Right ventricle myocardium inferior (tissue), 1 donor: ENCODE measurements around the gene RIPPLY1. TPM values are rescaled to one million over a fixed set of nuclear protein-coding genes. Genes with fewer than 3 reads are reported as not detected.

Experiments used
- ATAC-seq: fragments of 200-7000 bp; cut with Tn5 transposase; one replicate; pipeline ENCODE4 v1.9.1; 2020; ENCODE audit warnings: mild to moderate bottlenecking, moderate library complexity
- DNase-seq: peaks from one replicate; pipeline ENCODE4 v3.0.0; 2021; ENCODE audit errors: missing footprints
- intact Hi-C: fragments of 100-400 bp; cut with DNase I; formaldehyde crosslinking; loops from one replicate; pipeline ENCODE4 v1.11.0; 2022
- long read RNA-seq: library from polyadenylated mRNA; unstranded; transcript quantifications from one replicate; pipeline ENCODE4 v2.0.0, GENCODE V29; 2021
- total RNA-seq: library from RNA; stranded (reverse); fragmentation: NEBNext Ultra II Directional; extraction: Animal tissue kit (Norgen Biotek cat#: 25700); gene quantifications from one replicate; pipeline ENCODE4 v1.2.1, GENCODE V29; 2021
- donor health status: DM: no; HTN: yes; CAD: no; lungs with severe emphysema.

Gene RIPPLY1, protein sequence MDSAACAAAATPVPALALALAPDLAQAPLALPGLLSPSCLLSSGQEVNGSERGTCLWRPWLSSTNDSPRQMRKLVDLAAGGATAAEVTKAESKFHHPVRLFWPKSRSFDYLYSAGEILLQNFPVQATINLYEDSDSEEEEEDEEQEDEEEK
- not detected for total RNA-seq
- long read RNA-seq = 0 reads

- intact Hi-C loops = no loop called here
- no peak for DNase-seq
- no peak for ATAC-seq
Observed at GRCh38 chrX:106903291-106903824, at the start of gene RIPPLY1. Gene RIPPLY1, minus strand, starts transcription at chrX:106903341. Its CDS starts 54 bp downstream, at chrX:106903287.

DNA sequence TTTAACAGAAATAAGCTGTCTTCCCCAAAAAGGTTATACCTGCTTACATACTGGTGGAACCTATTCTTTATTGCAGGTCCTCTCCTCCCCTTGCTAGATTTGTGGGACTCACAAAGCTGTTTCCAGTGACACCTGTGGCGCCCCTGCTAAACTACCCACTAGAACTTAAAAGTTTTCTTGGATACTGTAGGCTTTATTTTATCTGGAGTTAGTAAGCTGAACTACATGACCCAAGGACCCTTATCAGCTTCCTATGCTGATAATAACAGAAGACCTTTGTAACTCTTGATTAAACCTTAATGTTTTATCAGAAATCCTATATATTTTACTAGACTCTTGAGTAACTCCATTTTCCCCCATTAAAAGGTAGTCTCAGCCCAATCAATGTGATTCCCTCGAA lies 49.4 kb upstream of the RIPPLY1 start:
- intact Hi-C loops = loop anchor here (5.0 kb wide), 1 partner anchor 60 kb away; no protein-coding TSS in a partner anchor
- no peak for DNase-seq
- ATAC-seq = no peak

- DNase-seq (no peak), ATAC-seq (no peak)
- intact Hi-C loops = loop anchor here (5.0 kb wide), 1 partner anchor 60 kb away; no protein-coding TSS in a partner anchor
Observed at GRCh38 chrX:106952089-106952488, 48.9 kb upstream of the RIPPLY1 start.

DNA sequence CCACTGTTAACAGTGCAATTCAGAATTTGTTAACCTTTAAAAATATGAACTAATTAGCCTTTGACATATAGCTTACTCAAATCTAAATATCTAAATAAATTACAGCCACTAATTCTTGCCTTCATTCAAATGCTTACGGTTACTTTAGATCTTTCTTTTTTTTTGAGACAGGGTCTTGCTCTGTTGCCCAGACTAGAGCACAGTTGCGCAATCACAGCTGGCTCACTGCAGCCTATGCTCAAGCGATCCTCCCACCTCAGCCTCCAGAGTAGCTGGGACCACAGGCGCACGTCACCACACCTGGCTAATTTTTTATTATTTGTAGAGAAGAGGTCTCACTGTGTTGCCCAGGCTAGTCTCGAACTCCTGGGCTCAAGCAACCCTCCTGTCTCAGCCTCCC lies 48.1 kb upstream of the RIPPLY1 start:
- ATAC-seq (no peak), DNase-seq (no peak)
- intact Hi-C loops = loop anchor here (5.0 kb wide), 1 partner anchor 59 kb away; no protein-coding TSS in a partner anchor

GRCh38 chrX:106950381-106950780 lies 47.2 kb upstream of the RIPPLY1 start:
- DNase-seq = no peak
- intact Hi-C loops = loop anchor here (5.0 kb wide), 1 partner anchor 58 kb away; no protein-coding TSS in a partner anchor

GRCh38 chrX:106949366-106949765 lies 46.2 kb upstream of the RIPPLY1 start:
- DNase-seq = no peak
- intact Hi-C loops = no loop called here
- ATAC-seq = no peak

More at GRCh38 chrX:106950381-106950780, 47.2 kb upstream of the RIPPLY1 start:
- no peak for ATAC-seq

DNA sequence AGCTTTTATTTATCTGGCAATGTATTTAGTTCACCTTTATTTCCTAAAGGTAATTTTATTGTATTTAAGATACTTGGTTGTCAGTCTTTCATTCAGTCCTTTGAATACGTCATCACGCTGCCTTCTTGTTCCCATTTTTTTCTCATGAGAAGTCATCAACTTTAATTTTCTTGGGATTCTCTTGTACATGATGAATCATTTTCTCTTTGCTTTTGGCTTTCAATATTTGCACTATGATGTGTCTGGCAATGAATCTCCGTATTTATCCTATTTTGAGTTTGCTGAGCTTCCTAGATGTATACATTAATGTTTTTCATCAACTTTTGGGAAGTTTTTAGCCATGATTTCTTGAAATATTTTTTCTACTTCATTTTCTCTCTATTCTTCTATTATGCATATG lies 45.5 kb upstream of the RIPPLY1 start:
- DNase-seq = no peak
- intact Hi-C loops = no loop called here
- ATAC-seq = no peak

DNA sequence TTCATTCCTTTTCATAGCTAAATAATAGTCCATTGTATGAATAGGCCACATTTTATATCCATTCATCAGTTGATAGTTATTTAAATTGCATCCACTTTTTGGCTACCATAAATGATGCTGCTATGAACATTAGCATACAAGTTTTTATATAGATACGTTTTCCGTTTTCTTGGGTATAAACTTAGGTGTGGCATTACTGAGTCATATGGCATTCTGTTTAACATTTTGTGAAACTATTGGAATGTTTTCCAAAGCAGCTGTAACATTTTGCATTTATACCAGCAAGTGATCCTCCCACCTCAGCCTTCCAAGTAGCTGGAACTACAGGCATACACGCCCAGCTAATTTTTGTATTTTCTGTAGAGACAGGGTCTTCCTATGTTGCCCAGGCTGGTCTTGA lies 43.3 kb upstream of the RIPPLY1 start:
- DNase-seq = no peak
- intact Hi-C loops = no loop called here
- no peak for ATAC-seq

DNA sequence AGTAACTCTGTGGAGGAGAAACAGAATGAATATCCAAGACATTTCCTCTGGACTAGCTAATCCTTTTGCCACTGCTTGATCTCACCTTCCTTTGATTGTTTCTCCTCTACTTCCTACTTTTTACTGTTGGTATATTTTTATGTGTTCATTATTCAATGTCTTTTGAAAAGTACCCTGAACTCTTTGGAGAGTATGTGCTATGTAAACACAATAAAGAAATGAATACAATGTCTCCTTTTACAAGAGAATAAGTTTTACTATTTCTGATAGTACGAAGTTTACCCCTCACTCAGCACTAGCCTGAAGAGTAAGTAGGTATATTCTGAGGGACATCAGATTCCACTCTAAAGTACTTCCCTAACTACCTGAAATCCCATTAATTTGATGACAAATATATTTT lies 36.9 kb upstream of the RIPPLY1 start:
- ATAC-seq (no peak), DNase-seq (no peak)
- intact Hi-C loops = no loop called here

DNA sequence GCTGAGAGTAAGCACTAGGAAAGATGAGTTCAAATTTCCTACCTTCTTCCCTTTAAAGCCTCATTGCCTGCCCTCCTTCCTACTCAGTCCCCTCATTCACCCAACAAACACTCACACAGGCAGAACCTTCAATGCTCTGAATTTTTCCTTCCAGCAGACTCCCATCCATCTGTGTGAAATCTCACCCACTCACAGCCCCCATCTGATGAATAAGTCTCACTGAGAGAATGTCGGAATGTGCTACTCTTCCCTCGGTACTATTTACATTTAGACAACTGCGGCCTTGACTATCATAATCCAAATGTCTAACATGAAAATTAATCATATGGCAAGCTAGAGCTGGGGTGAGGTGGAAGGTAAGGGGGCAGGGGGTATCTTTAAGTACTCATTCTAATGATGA lies 36.4 kb upstream of the RIPPLY1 start:
- ATAC-seq (no peak), DNase-seq (no peak)
- intact Hi-C loops = no loop called here

DNA sequence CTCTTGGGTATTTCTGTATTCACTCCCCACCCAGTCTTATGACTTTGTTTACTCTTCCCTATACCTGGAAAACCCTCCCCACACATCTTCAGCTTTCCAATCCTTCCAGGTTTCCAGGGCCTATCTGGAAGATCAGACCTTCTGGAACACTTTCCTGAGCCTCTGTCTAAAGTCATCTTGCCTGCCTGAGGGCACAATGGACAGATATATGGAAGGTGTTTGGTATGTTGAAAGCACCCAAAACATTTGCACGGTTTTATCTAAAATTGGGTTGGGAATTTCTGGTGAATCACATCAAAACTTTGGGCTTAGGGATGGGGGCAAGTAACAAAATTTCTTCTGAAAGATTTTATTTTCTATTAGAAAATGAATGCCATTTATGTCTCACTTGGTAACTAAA lies 33.1 kb upstream of the RIPPLY1 start:
- intact Hi-C loops = no loop called here
- no peak for ATAC-seq
- DNase-seq = no peak

GRCh38 chrX:106935175-106935574 lies 32.0 kb upstream of the RIPPLY1 start:
- DNase-seq = no peak
- intact Hi-C loops = no loop called here

GRCh38 chrX:106933538-106933961 lies 30.4 kb upstream of the RIPPLY1 start:
- intact Hi-C loops = no loop called here
- ATAC-seq (no peak), DNase-seq (no peak)

More at GRCh38 chrX:106935175-106935574, 32.0 kb upstream of the RIPPLY1 start:
- no peak for ATAC-seq

DNA sequence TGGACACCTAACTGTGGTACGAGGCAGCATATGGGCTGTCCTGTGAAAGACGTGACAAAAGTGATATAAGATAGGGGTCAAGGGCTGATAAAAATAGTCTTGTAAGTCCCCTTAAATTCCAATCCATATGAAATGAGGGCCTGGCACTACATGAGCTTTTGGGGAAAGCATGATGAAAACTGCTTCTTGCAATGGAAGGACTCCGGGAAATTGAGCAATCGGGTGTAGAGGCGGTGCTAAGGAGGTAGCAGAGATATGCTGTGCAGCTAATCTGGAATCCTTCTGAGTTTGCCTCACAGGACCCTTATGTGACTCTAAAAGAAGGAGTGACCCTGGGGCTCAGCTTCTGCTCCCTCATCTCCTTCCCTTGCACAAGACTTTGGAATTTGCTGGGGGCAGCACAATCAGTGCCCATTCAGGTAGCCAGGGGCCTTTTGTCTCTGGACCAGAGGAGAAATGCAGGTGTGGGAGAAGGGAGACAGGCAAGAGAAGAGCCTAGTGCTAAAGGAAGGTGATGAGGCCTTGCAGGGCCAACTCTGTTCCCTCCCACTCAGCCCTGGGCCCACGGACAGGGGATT lies 29.9 kb upstream of the RIPPLY1 start:
- no peak for DNase-seq
- intact Hi-C loops = no loop called here
- ATAC-seq = peak; percentile 57

- ATAC-seq = peak; percentile 37
- DNase-seq = no peak
- intact Hi-C loops = no loop called here
Observed at GRCh38 chrX:106932492-106932923, 29.4 kb upstream of the RIPPLY1 start.

GRCh38 chrX:106931831-106932491 lies 28.8 kb upstream of the RIPPLY1 start:
- ATAC-seq (no peak), DNase-seq (no peak)
- intact Hi-C loops = no loop called here

- DNase-seq (no peak), ATAC-seq (no peak)
- intact Hi-C loops = no loop called here
Observed at GRCh38 chrX:106928227-106928626, 25.1 kb upstream of the RIPPLY1 start.

DNA sequence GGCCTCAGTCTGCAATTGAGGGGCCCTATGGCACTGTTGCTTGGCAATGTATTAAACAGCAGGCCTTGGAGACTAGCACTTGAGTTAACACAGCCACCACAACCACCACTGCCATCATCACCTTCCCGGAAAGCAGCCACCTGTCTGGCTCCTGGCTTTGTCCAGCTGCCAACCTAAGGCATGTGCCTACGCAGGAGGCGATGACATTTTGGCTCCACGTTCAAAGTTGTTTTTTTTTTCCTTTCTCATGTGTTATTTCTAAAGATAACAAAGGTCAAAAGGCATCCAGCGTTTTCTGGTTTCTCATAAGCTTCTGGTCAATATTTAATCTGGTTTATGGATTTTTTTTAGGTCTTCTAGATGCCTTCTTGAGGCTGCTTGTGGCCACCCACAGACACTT lies 24.6 kb upstream of the RIPPLY1 start:
- ATAC-seq (no peak), DNase-seq (no peak)
- intact Hi-C loops = no loop called here

DNA sequence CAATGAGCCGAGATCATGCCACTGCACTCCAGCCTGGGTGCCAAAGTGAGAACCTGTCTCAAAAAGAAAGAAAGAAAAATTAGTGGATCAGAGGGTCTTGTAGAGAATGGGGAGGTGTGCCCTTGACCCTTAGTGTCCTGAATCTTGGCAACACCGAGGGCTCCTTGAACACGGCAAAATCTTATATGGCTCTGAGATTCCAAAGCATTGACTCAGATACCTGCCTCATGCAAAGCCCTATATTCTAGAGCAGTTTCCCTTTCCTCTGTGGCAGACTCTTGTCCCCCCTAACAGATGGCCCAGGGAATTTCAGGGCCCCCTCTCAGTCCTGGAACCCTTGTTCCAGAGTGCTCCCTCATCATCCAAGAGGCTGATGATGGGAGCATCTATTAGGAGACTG lies 23.9 kb upstream of the RIPPLY1 start:
- ATAC-seq (no peak), DNase-seq (no peak)
- intact Hi-C loops = no loop called here

- ATAC-seq = no peak
- DNase-seq = no peak
- intact Hi-C loops = no loop called here
Observed at GRCh38 chrX:106921637-106922036, 18.5 kb upstream of the RIPPLY1 start.
